HL-60/S4 (cell line): ENCODE data around the gene RND2.

Source experiments
- in situ Hi-C: fragments of 300-500 bp; cut with MboI; formaldehyde crosslinking; loops from 2 replicates; pipeline ENCODE4 v1.14.3; 2022; ENCODE audit warnings: low sequenced_read_pairs

RND2 gene

DNA sequence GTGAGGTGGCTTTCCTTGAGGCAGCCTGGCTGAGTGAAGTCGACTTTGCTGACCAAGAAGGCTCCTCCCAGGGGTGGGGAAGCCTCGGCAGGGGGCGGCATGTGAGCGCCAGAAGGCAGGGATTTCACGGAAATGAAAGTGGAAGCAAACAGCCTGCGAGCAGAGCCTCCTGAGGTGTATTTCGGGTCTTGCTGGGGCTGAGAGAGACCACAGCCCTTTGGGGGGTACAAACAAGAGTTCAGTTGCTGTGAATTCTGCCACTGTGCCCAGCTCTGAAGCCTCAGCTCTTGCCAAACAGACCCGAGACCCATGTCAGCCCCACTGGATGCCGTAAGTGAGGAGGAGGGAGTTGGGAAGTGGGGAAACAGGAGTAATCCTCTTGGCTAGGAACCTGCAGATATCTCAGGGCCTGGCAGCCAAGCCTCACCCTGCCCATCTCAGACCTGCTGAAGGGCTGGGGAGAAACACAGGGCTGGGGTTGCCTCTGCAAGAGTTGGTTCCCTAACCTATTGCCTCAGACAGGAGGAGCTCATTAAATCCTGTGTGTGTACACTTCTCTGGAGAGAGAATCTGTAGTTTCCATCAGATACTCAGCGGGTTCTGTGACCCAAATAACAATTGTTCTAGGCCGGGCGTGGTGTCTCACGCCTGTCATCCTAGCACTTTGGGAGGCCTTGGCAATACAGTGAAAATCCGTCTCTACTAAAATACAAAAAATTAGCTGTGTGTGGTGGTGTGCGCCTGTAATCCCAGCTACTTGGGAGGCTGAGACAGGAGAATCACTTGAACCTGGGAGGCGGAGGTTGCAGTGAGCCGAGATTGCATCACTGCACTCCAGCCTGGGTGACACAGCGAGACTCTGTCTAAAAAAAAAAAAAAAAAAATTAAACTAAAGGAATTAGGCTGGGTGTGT is 18.1 kb upstream of the RND2 start, which contains the start of gene IFI35:
TSS of gene IFI35 (plus strand) at position 146 of the 913 bp plus-strand sequence. CDS start at position 310, 164 bp downstream.
- in situ Hi-C loops: no loop called here

DNA sequence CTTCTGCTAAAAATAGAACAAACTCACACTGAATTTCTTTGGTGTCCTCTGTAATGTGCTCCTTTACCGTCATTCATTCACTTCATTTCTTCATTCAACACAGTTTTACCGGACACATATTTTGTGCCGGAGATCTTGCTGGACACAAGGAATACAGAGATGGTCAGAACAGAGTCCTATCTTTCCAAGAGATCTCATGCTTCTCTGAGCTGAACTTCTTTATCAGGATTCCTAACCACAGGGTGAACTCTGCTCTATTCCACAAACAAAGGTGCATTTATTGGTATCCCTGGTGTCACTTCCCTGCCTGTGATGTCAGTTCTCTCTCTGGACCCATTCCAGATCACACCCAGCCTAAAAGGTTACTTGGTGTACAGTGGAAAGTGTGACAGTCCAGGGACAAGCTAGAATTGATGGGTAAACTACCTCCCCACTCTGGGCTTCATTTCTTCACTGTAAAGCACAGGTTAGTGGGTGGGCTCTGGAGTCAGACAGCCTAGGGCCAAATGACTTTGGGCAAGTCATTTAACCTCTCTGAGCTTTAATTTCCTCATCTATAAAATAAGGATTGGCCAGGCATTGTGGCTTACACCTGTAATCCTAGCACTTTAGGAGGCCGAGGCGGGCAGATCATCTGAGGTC is 14.2 kb upstream of the RND2 start:
- in situ Hi-C loops: no loop called here

DNA sequence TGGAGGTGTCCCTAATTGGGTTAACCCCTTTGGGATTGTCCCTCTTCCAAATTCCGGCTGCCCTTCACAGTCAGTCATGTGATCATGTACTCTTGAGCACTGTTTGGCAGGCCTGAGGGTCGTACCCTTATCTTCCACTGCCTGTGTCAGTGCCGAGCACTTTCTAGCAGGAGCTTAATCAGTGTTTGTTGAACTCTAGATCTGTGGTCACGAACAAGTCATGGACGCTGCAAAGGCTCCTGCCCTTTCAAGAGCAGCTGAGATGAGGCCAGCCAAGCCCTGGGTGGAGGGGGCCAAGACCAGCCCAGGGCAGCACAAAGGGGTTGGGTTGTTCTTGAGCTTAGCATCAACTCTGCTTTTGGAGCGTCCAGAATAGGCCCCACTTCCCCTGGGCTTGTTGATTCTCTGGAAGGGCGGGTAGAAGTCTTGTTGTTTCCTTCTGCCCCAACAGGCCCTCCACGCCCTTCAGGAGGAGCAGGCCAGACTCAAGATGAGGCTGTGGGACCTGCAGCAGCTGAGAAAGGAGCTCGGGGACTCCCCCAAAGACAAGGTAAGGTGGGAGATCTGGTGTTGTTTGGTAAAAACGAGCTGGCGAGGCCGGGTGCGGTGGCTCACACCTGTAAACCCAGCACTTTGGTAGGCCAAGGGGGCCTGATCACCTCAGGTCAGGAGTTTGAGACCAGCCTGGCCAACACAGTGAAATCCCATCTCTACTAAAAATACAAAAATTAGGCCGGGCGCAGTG is 13.1 kb upstream of the RND2 start:
- in situ Hi-C loops: no loop called here

GRCh38 chr17:43013296-43013695 is 11.7 kb upstream of the RND2 start:
- in situ Hi-C loops: no loop called here

- in situ Hi-C loops: no loop called here
Measured at GRCh38 chr17:43014020-43014648, 10.9 kb upstream of the RND2 start.

GRCh38 chr17:43014649-43015542 is 10.1 kb upstream of the RND2 start:
- in situ Hi-C loops: no loop called here

DNA sequence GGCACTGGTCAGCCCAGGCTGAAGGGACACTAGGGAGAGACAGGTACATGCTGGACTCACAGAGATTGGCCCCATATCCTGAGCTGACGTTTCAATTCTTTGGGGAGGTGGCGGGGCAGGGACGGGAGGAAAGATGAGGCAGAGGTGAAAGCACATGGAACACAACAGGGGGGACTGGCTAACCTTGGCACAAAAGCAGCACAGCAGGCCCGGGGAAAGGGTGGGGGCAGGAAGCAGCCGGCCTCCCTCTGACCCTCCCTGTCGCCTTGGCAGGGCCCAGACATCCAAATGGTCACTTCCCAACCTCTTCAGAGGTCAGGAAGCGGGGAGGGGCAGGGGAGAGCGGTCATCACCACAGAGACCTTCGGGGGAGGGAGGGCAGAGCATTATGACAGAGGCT is 9.5 kb upstream of the RND2 start:
- in situ Hi-C loops: no loop called here

DNA sequence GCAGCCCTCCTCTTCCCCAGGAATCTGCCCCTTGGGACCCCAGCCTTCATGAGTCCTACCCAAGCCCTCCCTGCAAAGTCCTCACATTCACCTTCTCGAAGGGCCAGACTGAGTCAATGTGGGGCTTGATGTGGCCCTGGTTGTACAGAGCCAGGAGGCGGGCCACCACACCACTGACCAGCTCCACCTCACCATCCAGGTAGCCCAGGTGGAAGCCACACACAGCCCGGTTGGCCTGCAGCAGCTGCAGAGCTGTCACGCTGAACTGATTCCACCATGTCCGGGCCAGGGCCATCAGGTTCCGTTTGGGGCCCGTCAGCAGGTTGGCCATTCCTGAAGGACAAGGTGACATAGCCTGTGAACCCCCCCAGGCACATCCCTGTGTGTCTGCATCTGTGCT is 8.8 kb upstream of the RND2 start:
- in situ Hi-C loops: no loop called here

- in situ Hi-C loops: no loop called here
Measured at GRCh38 chr17:43018008-43018853, 6.8 kb upstream of the RND2 start.

DNA sequence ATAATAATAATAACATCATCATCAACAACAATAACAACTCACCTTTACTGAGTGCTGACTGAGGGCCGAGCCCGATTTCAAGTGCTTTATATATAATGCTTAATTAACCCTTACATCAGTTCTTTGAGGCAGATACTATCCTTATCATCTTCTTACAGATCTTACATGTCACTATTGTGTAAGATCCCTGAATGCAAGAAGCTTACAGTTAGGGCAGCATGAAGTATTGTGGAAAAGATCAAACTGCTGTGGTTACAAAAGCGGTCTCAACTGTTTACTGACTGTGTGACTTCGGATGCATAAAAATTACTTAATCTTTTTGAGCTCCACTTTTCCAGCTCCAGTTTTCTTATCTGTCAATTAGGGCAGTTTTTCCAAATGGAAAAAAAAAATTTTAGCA is 6.1 kb upstream of the RND2 start:
- in situ Hi-C loops: no loop called here

- in situ Hi-C loops: no loop called here
Measured at GRCh38 chr17:43019418-43019817, 5.6 kb upstream of the RND2 start.

- in situ Hi-C loops: no loop called here
Measured at GRCh38 chr17:43020030-43020621, 4.9 kb upstream of the RND2 start.

DNA sequence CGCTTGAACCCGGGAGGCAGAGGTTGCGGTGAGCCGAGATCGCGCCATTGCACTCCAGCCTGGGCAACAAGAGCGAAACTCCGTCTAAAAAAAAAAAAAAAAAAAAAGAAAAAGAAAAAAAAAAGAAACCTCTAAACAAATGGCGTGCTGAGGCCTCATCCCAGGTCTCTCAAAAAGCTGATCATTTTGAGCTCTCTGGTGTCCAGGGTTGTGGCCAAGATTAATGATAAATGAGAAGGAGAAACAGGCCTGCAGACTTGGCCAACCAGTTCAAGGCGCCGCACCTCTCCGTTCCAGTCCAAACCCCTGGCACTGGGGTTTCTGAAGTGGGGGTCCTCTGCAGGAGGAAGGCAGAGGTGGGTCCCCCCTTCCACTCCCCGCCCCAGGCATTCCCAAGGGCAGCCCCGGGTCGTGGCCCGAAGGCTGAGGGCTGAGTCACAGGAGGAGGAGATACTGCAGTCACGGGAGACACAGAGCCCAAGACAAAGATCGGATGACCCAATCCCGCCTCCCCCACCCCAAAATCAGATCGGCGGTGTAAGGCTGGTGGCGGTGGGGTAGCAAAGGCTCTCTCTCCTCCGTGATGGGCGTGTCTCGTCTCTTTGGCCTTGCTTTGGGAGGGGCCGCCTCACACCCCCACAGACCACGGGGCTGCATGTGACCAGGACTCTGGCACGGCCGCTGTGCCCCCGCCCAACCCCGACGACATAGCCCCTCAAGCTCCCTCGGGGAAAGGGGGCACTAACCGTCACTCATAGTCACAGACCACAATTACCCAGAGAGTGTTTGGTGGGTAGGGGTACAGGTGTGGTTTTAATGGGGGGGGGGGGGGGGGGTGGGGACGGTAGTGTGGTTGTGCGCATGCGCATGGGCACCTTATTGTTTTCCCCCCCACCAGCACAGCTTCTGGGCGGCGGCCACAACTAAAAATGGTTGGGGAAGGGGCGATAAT is 4.0 kb upstream of the RND2 start:
- in situ Hi-C loops: no loop called here

- in situ Hi-C loops: no loop called here
Measured at GRCh38 chr17:43021741-43022512, 3.1 kb upstream of the RND2 start, which contains the start of gene VAT1. Gene VAT1 (minus strand): TSS chr17:43022385. CDS start chr17:43022322, 63 bp downstream.

GRCh38 chr17:43025290-43025657 is 243 bp downstream of the RND2 start:
- in situ Hi-C loops: no loop called here

DNA sequence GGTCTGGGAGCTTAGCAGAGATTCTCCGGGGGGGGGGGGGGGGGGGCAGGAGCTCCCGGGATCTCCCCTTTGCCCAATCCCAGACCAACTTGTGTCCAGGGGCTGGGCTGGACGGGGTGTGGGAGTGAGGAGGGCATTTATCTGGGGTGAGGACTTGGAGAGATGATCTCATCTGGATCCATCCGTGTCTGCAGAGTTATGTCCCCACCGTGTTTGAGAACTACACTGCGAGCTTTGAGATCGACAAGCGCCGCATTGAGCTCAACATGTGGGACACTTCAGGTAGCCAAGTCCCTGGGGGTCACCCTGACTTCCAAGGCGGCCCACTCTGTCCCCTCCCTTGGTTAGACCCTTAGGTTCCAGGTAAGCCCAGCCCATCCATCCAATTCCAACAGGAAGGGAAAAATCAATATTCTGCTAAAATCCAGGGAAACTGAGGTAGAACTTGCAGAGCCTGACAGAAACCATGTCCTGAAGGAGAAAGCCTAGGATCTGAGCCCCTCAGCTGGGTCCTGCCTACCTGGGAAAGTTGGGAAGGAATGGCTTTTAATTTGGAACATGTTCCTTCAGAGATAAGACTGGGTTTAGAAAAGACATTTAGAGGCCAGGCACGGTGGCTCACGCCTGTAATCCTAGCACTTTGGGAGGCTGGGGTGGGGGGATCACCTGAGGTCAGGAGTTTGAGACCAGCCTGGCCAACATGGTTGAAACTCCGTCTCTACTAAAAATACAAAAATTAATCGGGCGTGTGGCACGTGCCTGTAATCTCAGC is 921 bp downstream of the RND2 start:
- in situ Hi-C loops: no loop called here
